Right hindlimb (tissue), 1 donor: ENCODE measurements around the gene ELOVL6.
"Not testable (repeated sequence)": the region's sequence is repeated elsewhere in the genome, so short reads cannot be mapped to it uniquely, and the experiment has no call there.

Experiments
- DNase-seq: peaks from one replicate; pipeline ENCODE4 v3.0.0-alpha.2; 2018

Gene ELOVL6

DNA sequence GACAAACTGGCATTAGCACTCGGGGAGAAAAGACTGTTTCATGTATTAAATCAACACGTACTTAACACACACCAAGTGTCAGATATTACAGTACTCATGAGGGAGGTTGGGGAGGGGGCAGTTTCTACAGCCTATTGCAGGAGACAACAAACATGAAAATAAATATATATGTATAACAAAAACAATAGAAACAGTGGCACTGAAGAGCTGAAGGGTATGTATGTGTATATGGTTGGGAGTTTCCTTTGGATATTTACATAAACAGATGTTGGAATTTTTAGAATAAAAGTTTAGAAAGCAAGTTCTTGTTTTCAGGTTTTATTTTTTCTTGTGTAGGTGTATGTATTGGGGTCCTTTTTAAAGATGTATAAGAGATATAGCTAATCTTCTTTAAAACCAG is 133.5 kb downstream of the ELOVL6 start:
- DNase-seq: no peak

- DNase-seq: no peak
Measured at GRCh38 chr4:110064295-110064694, 134.1 kb downstream of the ELOVL6 start.

- no peak for DNase-seq
Measured at GRCh38 chr4:110062166-110062565, 136.2 kb downstream of the ELOVL6 start.

DNA sequence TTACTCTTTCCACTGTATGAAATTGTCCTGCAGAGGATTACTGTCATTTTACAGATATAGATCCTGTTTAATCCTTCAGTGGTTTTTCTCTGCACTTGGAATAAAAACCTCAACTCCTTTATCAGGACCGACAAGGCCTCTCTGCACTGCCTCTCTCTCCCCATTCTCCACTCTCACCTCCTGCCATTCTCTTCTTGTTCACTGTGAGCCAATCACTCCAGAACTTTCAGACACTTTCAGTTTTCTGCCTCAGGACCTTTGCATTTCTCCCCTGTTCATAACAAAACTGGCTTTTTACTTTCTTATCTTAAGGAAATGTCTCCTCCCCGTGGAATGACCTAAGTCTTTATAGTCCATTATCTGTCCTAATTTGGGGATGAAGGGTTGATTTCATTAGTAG is 137.3 kb downstream of the ELOVL6 start:
- DNase-seq: no peak

DNA sequence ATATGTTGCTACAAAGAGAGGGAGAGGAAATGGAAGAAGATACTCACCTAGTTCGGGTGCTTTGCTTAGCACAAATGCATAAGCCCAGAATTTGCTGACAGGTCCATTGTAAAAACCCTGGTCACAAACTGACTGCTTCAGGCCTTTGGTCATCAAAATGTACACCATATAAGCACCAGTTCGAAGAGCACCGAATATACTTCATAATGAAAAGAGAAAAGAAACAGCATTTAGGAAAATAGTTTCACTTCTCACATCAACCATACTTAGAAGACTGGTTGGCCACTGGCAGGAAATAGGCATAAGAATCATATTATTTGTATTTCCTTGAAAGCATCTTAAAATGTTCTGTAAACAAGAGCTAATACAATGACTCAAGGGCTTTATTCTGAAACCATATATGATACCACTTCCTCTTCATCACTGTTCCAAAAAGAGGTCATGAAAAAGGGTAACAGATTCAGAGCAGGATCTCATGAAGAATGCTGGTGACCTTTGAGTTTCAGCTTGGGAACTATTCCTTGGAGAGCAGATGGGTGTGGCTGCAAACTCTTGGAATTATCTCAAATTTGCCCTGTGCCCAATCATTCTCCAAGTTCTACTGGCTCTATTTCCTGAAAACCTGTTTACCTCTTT is 138.7 kb downstream of the ELOVL6 start:
- DNase-seq: no peak

DNA sequence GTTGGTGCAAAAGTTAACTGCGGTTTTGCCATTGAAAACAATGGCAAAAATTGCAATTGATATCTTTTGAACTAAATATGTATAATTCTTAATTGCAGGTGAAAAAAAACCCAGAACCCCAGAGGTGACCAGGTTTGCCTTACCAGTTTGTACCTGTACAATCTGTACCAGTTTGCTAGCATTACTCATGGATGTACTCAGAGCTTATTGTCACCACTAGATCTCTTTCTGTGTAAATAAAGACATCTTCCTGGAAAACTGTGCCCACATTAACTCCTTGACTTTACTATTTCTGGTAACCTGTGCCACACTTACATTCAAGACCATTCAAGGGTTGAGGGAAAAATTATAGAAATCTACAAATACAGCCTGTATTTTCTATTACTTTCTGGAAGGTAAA is 139.7 kb downstream of the ELOVL6 start:
- no peak for DNase-seq

- no peak for DNase-seq
Measured at GRCh38 chr4:110055158-110055768, 143.2 kb downstream of the ELOVL6 start.

DNA sequence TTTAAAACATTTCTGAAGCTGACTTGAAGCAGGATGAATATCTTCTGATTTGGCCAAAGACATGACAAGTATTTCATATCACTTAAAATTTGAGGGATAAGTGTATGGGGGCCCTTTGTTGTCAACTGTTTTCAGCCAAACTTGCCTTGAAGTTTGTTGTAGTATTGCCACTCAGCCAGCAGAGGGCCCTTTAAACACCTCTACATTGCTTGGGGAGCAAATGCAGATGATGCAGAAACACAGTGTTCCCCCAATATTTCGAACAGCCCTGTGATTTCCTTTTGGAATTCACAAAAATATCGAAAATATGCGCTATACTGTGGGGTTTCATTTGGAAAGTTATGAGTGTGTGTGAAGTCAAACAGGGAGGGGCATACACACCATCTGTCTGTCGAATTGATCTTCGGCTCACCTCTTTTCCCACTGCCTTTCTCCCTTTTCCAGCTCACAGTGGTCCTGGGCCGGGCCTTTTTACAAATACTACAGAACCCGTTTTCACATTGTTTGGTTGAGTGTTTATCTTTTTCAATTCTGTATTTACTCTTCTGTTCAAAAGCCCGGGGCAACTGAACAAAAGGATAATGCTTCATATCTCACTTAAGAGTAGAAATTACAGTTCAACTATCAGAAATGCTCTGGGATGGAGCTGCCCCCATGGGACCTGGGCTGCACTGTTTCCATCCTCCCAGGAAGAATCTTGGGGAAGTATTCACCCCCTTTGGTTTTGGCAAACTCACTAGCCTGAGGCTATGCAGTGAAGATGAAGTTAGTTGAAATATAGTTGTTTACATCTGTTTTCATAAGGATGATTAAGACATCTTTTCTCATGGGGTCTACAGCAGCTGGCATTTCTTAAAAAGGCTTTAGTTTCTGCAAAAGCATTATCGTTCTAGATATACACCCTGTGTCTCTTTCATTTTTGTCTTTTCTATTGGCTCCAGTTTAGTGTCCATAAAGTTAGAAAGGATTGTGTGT is 148.2 kb downstream of the ELOVL6 start:
- DNase-seq: no peak

DNA sequence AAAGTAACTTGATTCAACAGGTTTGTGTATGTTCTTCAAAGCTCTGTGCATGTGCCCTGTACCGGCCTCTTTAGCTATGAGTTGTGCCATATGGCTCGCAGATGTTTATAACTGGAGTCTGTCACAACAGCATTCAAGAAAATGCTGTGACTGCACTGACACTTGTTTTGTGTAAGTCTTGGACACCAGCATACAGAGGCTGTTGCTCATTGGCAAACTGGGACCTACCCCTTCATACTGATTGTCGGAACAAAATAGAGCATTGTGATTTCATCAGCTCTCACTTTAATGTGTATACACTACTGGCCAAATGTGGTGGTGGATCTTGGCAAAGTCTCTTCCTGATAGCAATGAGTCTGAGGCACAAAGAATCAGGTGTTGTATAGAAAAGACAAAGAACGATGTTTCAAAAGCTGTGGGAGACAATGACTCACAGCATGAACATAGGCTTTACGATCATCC is 151.8 kb downstream of the ELOVL6 start:
- no peak for DNase-seq

- DNase-seq: no peak
Measured at GRCh38 chr4:110042545-110043517, 155.6 kb downstream of the ELOVL6 start.

DNA sequence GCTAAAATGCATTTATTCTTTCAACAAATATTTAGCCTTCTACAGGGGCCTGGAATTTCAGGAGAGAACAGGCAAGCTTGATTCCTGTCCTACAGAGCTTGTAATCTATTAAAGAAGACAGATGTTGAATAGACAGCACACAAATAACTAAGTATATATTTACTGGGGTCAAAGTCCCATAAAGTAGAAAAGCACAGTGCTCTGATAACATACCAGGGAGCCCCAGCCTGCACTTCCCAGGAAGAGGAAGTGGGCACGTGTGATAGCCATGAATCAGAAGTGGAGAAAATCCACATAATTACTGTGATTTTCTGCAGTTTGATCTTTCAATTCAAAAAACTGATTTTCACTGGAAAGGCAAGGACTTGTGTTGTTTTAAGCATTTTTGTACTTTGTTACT is 156.7 kb downstream of the ELOVL6 start:
- DNase-seq: no peak

- not testable (repeated sequence) for DNase-seq
Measured at GRCh38 chr4:110039164-110039563, 159.3 kb downstream of the ELOVL6 start.

DNA sequence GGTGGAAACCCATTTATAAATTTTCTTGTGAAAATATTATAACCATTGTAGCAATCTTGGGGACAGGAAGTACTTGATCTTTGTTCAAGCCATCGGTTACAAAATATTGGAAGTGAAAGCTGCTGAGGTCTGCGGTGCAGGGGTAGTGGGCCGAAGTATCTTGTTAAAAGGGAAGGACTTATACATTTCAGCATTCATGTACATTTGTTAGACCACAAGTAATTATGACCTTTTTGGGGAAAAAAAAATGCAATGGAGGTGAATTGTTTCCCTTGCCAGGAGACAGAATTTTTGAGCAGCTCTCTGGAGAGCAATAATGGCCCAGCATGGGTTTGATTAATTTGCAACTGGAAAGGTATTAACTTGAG is 164.4 kb downstream of the ELOVL6 start:
- DNase-seq: no peak

DNA sequence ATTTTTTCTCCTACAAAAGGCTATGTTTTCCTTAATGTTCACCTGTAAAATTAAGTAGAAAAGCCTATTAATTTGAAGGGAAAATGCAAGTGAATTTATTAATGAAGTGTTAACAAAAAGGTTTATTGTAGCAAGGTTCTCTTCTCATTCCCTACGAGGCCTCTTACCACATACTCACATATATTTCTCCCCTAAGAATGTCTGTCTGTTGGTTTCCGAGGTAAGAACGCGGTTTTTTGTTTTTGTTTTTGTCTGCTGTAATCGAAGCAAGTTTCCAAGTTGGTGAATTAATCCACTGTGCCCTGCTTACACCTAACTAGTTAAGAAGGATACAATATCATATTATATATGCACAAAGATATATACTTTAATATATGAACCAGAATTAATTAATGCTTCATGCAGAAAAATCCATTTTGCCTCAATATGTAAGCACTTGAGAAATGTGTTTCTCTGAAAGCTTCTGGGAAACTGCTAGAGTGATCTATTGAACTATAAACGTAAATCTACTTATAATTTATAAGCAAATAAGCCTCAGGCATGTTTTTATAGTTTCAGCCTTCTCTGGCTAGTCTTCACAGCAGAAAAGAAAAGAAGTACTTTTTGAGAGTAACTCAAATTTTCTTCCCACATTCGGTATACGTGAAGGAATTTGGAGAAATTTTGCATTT is 164.9 kb downstream of the ELOVL6 start:
- DNase-seq: no peak

DNA sequence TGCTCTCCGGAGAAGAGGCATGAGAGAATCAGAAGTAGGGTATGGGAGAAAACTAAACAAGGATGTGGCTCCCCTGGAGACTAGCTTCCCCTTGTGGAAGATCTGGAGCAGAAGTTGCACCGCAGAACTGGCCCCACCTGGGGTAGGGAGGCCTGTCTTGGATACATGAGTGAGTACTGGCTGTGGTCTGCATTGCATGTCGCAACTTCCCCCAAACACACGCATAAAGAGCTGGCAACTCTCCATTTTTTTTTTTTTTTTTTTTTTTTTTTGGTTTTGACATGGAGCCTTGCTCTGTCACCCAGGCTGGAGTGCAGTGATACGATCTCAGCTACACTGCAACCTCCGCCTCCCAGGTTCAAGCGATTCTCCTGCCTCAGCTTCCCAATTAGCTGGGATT is 165.8 kb downstream of the ELOVL6 start:
- no peak for DNase-seq

DNA sequence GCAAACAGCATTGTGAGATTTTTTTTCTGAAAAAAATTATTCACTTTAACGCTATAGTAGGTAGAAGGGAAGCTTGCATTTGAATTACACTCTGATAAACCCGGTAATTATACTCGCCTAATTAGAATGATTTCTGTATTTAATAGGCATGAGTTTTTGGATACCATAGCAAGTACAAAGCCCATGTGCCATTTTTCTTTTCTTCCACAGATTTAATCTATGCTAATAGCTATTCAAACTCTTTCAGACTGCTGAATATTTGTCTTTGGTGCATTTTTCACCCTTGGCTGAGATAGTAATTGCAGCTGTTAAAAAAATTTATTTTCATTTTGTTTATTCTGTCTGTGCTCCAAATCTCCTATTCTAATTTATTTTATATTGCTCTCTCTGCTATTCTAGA is 172.7 kb downstream of the ELOVL6 start:
- DNase-seq: no peak

DNA sequence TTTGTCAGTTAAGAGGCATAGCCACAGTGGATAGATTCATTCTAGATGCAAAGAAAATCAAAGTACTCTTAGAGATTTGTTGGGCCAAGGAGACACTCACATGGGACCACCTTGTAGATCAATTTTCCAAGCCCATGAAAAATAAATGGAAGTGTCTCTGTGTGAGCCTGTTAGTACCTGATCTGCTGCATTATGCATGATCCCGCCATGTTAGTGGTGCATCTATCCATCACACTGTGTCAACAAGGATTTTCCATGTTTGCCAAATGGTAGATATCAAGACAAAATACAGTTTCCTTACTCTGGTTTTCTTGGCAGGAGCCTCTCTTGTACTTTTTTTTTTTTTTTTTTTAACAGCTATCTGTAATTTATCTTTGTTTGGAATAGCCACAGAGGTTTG is 173.4 kb downstream of the ELOVL6 start:
- DNase-seq: no peak

DNA sequence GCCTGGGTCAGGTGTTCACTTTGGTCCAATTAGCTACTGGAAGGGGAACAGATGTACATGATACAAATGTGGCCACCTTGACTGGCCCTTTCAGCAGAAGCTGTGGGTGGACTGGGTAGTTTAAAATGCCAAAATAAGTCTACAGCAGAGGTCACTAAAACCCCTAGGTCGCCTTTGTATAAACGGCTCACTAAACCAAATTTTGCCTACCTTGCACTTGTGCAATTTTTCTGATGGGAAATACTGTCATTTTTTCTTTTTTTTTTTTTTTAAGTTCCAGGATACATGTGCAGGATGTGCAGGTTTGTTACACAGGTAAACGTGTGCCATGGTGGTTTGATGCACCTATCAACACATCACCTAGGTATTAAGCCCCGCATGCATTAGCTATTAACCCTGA is 176.0 kb downstream of the ELOVL6 start:
- DNase-seq: no peak

DNA sequence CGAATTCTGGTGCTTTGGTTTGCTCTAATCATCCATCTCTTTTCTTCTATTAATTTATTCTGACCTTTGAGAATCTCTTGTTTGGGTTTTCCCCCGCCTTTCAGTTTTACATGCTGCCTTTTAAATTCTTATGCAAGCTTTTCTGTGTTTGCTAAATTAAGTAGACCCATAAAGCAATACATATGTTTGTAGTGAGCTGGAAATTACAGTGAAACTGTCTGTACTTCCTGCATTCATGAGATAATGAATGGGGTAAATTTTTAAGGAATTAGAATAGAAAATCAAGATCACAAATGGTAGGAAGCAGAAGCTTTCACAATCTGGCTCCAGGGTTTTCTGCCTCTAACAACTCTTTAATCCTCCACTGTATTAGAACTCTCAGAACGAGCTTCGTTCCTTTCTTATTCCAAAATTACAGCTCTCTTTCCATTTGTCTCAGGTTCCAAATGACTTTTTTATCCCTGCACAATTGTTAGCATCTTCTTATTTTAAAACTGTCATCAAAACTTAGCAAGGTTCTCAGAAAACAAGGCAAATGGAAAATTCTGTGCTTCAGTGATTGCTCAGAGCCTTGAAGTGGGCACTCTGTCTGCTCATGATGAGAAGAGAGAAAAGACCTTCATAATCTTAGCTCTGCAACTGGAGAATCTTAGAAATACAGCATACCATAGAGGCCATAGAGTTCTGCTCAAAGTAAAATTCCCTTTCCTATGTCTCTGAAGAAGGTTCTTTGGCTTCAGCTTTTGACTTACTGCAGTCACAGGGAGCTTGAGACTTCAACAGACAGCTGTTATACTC is 177.6 kb downstream of the ELOVL6 start:
- DNase-seq: no peak

DNA sequence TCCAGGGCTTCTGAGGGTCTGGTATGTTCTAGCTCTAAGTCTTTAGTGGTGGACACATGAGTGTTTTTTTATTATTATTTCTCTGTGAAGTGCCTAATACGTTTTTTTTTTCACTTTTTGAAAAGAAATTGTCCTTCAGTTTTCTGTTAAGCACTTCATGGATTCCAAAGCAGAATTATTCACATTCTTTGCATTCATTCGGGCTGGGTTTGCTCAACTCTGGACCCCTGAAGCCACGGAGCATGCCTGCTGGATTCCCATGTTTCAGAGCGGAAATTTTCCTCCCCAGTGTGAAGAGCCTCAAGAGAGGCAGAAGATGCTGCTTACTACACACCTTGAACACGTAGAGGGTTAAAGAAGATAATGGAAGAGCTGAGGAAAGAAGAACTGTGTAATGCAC is 178.3 kb downstream of the ELOVL6 start:
- no peak for DNase-seq

DNA sequence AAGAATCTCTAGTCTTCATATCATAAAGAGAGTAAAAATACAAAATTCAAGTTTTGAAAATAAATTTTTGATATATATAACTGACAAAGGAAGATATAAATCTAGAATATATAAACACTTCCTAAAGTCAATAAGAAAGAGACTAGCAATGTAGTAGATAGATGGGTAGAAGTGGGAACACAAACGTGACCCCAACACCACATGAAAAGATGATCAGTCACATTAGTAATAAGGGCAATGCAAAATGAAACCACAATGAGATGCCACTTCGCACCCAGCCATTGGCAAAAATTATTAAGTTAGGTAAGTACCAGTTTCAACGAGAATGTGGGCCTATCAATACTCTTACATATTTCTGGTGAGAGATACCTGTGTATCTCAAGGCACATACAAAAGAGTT is 179.3 kb downstream of the ELOVL6 start:
- DNase-seq: no peak
